Esophagus squamous epithelium (tissue), 4 donors: Measurements from ENCODE around the gene MYO18A.

Experiments used
- CTCF ChIP-seq, 6 experiments: fragments of 450-650 bp in 4 of 6; fragments of 200-600 bp in 2 of 6; sonication (generic) in 2 of 6; IDR thresholded peaks; one replicate each; pipeline ENCODE4 v1.5.1; 2016 to 2019; ENCODE audit warnings: antibody characterized with exemption in 6 of 6, mild to moderate bottlenecking in 4 of 6, moderate library complexity in 4 of 6
- POLR2A ChIP-seq, 4 donors: fragments of 450-650 bp; IDR thresholded peaks; one replicate each; pipeline ENCODE4 v1.6.1; 2017; ENCODE audit warnings: antibody characterized with exemption in 4 of 4, mild to moderate bottlenecking in 4 of 4, moderate library complexity in 3 of 4

DNA sequence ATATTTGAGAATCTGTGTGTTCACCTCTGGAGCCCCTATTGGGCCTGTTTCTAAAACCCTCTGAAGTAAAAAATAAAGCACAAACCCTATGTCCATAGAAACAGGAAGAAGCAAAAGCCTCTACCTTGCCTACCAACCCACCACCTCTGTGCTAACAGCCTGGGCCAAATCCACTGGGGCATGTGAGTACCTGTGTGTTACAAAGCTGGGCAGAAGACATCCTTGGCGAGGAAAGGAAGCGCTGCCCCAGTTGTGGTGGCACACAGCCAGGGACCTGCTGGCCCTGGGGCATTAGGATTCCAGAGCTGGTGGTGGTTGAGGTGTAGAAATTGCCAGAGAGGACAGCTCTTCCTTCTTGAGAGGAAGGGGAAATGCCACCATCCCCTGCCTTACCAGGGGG lies 30.0 kb downstream of the MYO18A start:
- TF ChIP-seq CTCF (IDR thresholded peaks at IDR 0.05) (no peak), POLR2A (IDR thresholded peaks at IDR 0.05) (no peak)
